Endothelial cell of hepatic sinusoid (primary cell): ENCODE results near the gene CEP72.
"Not testable (repeated sequence)": the region's sequence is repeated elsewhere in the genome, so short reads cannot be mapped to it uniquely, and the experiment has no call there.

Experiments
- in situ Hi-C: cut with HindIII; loops from 2 replicates; pipeline ENCODE4 v1.10.0; 2017; ENCODE audit warnings: low sequenced_read_pairs

Gene CEP72

DNA sequence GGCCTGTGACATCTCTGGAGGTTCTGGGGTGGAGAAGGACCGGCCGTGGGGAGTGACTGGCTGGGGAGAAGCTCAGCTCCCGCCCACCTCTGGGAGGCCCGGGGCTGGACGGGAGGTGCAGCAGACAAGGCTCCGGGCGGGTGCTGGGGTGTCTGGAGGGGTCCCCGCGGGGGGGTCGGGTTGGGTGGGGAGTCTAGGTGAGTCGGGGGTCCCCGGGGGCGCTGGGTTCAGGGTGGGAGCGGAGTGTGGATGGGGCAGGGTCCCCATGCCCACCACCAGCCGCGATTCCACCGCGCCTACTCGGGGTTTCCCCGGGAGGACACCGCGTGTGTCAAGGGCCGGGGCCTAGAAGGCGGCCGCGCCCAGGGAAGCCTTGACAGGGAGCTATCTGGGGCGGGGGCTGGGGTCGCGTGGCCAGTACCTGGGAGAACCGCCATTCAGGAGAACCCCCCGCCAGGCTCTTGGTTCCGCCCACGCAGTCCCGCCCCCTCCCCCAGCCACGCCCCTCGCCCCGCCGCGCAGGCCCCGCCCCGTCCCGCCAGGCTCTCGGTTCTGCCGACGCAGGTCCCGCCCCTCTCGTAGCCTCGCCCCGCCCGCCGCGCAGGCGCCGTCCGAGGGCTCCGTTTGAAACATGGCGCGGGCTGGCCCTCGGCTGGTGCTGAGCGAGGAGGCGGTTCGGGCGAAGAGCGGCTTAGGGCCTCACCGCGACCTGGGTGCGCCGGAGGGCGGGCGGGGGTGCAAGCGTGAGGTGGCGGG is at the start of gene CEP72:
Gene CEP72, plus strand, starts transcription at position 610 of the 756 bp plus-strand sequence. Its CDS starts 22 bp downstream, at position 632.
- in situ Hi-C loops, result no loop called here

- in situ Hi-C loops, result no loop called here
Measured at GRCh38 chr5:565782-566440, 46.2 kb upstream of the CEP72 start.

GRCh38 chr5:566636-567309 is 45.4 kb upstream of the CEP72 start:
- in situ Hi-C loops, result no loop called here

DNA sequence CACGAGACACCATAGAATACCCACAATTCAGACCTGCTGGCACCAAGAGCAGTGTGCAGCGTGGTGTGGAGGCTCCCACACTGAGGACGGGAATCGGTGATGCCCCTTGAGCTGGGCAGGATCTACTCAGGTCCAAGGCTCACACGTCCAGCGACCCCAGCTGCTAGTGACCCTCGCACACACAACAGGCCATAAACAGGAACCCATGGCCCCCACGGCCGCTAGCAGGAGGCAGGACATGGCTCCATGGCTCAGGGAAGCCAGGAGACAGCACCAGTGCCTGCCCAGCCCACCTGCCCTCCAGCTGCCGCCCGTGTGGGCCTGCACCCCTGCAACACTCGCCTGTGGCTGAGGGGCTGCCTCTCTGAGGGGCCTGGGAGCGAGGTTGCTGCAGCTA is 44.5 kb upstream of the CEP72 start:
- in situ Hi-C loops, result no loop called here

DNA sequence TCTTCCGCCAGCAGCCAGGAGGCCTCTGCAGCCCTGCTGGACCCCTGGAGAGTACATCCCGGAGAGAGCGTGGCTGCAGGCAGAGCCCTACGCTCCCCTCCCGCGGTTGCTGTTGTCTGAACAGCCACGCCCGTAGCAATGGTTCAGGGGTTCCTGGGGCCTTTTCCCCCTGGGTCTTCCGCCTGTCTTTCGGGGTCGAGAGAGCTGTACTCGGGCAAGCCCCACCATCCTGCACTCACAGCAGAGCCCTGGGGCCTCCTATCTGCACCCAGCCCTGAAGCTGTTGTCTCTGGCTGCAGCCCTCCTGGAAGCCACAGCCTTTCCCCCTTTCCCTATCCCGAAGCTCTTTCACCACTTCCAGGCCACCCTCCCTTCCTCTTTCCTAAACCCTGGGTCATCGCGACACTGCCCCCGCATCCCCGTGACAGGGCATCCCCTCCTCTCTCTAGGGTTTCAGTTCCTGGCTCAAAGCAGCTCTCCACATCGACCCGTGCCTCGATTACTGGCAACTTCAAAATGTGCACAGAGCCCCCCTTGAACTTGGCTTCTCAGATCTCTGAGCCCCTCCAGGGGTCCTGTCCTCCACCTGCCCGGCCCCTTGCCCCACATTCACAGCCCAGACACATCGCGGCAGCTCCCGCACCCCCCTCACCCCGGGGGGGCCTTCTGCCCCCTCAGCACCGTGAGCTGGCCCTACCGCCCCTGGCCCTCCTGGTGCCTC is 43.9 kb upstream of the CEP72 start:
- in situ Hi-C loops, result no loop called here

DNA sequence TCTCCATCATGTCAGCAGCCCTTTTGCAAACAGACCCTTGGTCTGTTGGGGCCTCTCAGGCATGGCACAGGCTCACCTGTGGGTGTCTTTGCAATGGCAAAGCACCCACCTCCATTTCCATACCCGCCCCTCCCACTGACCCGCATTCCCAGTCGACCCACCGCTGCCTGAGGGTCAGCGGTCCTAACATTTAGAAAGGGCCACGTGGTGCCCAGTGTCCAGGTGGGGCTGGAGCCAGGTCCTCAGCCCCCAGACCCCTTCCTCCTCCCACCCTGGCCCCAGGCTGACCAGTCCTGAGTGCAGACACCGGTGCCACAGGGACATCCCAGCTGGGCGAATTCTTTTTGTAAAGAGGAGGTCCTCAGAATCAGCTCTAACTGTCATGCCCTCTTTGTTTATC is 43.3 kb upstream of the CEP72 start:
- in situ Hi-C loops, result no loop called here

DNA sequence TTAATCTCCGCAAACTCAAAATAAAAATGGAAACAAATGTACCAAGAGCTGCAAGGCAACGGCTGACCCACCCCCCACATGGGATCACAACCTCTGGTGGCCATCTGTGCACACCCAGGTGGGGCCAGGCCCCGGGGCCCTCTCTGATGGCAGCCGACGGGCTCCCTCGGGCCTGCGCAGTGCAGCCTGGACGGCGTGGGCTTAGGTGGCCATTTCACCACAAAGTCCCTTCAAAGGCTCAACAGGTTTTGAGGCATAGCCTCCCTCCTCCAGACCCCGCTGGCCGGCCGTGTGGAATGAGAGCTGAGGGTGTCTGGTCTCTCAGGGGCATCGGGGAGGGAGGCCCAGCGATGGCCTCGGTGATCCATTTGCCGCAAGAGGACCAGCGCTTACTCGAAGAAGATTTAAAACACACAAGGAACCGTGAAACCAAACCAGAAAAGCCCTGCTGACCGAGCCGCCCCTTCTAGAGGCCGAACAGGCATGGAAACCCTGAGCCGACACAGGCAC is 42.7 kb upstream of the CEP72 start:
- in situ Hi-C loops, result no loop called here

DNA sequence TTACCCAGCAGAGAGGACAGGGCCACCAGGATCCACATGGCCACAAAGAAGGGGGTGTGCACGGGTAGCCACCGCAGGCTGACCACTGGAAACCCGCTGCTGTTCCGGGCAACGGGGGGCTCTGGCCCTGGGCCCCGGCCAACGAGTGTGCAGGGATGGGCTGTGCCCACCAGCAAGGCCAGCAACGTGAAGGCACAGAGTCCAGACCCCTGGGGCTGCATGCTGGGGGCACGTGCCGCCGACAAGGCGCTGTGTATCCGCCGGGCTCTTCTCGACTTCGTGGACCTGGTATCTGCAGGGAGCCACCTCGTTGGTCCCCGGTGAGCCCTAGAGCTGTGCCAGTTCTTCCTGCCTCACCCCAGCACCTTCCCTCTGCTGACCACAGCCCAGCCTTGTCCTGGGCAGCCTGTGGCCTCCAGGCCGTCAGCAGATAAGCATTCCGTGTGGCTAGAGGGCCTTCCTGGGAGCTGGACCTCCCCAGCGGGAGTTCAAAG is 42.2 kb upstream of the CEP72 start:
- in situ Hi-C loops, result no loop called here

DNA sequence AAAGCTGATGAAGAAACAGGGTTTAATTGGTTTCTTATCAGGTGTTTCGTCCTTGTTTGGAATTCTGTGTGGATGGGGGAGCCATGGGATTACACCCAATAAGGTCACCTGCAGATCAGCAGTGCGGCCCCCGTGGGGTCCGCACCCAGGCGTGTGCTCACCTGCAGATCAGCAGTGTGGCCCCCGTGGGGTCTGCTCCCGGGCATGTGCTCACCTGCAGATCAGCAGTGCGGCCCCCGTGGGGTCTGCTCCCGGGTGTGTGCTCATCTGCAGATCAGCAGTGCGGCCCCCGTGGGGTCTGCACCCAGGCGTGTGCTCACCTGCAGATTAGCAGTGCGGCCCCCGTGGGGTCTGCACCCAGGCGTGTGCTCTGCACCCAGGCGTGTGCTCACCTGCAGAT is 41.7 kb upstream of the CEP72 start:
- in situ Hi-C loops, result no loop called here

DNA sequence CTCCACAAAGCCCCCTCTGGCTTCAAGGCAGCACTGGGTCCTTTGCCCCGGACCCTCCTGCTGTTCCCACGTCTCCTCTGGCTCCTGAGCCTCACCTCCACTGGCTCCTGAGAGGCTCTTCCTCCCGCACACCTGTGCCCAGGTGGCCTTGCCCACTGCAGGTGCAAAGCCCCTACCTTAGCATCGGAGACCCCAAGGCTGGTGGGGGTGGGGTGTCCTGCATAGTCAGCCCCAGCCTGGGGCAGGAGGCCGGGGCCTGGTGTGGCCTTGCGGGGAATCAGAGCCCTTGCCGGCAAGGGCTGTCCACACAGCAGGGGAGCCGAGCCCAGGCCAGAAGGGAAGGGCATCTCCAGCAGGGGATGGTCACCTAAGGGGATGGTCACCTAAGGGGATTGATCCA is 41.3 kb upstream of the CEP72 start:
- in situ Hi-C loops, result no loop called here

- in situ Hi-C loops, result no loop called here
Measured at GRCh38 chr5:571791-572190, 40.3 kb upstream of the CEP72 start.

GRCh38 chr5:572398-573019 is 39.6 kb upstream of the CEP72 start:
- in situ Hi-C loops, result no loop called here

- in situ Hi-C loops, result no loop called here
Measured at GRCh38 chr5:573206-573605, 38.9 kb upstream of the CEP72 start.

DNA sequence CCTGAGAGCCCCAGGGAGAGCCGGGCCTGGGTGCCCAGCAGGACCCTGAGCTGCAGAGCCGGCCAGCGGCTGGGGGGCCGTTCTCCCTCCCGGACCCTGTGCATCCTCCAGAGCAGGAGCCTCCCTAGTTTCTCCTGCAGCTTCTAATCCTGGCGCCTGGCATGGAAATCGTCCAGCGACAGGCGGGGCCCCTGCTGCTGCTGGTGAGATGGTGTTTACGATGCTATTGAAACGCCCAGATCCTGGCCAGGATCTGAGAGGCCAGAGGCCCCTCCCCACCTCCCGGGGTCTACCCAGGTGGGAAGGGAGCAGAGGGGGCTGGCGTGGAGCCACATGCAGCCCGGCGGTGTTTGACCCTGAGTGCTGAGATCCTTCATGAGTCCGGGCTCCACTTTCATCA is 38.2 kb upstream of the CEP72 start:
- in situ Hi-C loops, result no loop called here

- in situ Hi-C loops, result no loop called here
Measured at GRCh38 chr5:574906-575305, 37.2 kb upstream of the CEP72 start.

DNA sequence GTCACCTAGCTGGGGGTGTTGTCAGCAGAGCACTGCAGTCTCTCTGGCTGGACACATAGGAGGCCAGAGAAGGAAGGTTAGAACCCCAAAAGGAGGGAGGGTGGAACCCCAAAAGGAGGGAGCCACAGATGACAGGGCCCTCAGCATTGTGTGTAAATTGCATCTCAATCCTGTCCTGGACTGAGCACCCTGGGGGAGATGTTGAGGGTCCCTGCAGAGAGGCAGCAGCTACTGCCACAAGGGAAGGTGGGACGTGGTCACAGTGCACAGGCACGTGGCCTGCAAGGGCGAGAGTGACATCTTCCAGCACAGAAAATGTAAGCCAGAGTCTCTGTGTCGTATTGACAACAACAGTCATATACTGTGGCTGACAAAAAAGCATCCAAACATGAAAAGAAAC is 36.5 kb upstream of the CEP72 start:
- in situ Hi-C loops, result no loop called here

GRCh38 chr5:577214-577613 is 34.9 kb upstream of the CEP72 start:
- in situ Hi-C loops, result not testable (repeated sequence)

DNA sequence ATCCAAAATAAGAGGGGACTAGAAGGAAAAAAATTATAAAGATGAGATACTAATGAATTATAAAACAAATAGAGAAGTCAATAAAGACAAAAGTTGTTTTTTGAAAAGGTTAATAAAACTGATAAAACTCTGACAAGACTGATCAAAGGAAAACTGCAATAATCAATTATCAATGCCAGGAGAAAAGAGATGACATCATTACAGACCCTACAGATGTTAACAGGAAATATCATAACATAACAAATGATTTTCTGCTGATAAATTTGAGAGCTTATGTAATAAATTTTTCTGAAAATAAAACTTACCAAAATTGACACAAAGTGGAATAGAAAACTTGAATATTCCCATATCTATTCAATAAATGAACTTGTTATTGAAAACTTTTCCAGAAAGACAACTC is 34.3 kb upstream of the CEP72 start:
- in situ Hi-C loops, result no loop called here

GRCh38 chr5:579211-579610 is 32.9 kb upstream of the CEP72 start:
- in situ Hi-C loops, result no loop called here

GRCh38 chr5:579746-580366 is 32.3 kb upstream of the CEP72 start:
- in situ Hi-C loops, result no loop called here
